ENCODE measurements around the gene PHOSPHO1. TPM values are rescaled to one million over a fixed set of nuclear protein-coding genes. Genes with fewer than 3 reads are reported as not detected.
"Not testable (repeated sequence)": the region's sequence is repeated elsewhere in the genome, so short reads cannot be mapped to it uniquely, and the experiment has no call there.

The PHOSPHO1 gene
- total and polyA plus RNA-seq, 9 donors = 0.23 to 0.92 (median 0.25) TPM; not detected in 5

DNA sequence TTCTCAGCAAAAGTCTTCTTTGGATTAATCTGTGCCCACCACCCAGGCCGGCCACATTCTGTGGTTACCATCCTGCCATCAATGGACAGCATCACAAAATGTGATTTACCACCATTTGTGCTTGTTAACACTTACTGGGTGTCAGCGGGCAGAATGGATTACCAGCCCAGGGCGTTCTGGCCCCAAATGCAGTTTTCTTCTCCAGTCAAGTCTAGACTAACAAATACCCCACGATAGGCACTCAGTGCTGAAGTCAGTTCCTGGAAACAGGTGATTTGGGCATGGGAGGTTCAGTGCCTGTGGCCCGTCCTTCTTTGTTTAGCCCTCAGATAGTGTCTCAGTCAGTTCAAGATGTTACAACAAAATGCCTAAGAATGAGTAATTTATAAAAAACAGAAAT lies 38.8 kb upstream of the PHOSPHO1 start:
- H3K36me3 ChIP-seq = no peaks in the 10 kb centered on the region
- TF ChIP-seq, protein P1, sequence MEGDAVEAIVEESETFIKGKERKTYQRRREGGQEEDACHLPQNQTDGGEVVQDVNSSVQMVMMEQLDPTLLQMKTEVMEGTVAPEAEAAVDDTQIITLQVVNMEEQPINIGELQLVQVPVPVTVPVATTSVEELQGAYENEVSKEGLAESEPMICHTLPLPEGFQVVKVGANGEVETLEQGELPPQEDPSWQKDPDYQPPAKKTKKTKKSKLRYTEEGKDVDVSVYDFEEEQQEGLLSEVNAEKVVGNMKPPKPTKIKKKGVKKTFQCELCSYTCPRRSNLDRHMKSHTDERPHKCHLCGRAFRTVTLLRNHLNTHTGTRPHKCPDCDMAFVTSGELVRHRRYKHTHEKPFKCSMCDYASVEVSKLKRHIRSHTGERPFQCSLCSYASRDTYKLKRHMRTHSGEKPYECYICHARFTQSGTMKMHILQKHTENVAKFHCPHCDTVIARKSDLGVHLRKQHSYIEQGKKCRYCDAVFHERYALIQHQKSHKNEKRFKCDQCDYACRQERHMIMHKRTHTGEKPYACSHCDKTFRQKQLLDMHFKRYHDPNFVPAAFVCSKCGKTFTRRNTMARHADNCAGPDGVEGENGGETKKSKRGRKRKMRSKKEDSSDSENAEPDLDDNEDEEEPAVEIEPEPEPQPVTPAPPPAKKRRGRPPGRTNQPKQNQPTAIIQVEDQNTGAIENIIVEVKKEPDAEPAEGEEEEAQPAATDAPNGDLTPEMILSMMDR (IDR thresholded peaks at IDR 0.05) = no peak
- TF ChIP-seq POLR2A (IDR thresholded peaks at IDR 0.05) = no peak
- no peak for TF ChIP-seq EP300 (IDR thresholded peaks at IDR 0.05)
- no peaks in the 10 kb centered on the region for H3K4me1 ChIP-seq (ENCODE audit: insufficient read depth)
- WGBS, 3 donors = 61 to 69% (median 63%) methylated on average over 5 of the region's 5 CpGs
- no peaks in the 10 kb centered on the region for H3K27me3 ChIP-seq
- H3K4me3 ChIP-seq = no peak overlapping the region
- no peak for DNase-seq
- H3K9me3 ChIP-seq = no peaks in the 10 kb centered on the region
- no peak overlapping the region for H3K27ac ChIP-seq
- intact Hi-C loops (cut with DNase I) = no loop called here

DNA sequence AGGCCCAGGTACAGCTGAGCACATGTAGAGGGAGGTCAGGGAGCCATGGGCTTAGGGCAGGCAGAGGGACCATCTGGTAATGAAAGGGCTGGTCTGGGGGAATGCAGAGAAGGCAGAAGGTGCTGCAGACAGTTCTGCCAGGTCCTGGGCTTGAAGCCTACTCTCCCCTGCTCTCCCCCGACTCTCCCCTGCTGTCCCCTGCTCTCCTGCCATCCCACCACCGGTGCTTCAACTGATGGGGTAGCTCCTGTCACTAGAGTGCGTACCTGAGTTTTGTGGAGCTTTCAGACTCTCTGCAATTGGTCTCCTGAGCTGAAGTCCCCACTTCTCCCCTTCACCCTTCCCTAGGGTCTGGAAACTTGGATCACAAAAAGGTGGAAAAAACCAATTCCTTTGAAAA lies 37.3 kb upstream of the PHOSPHO1 start:
- intact Hi-C loops (cut with DNase I) = no loop called here
- no peaks in the 10 kb centered on the region for H3K36me3 ChIP-seq

DNA sequence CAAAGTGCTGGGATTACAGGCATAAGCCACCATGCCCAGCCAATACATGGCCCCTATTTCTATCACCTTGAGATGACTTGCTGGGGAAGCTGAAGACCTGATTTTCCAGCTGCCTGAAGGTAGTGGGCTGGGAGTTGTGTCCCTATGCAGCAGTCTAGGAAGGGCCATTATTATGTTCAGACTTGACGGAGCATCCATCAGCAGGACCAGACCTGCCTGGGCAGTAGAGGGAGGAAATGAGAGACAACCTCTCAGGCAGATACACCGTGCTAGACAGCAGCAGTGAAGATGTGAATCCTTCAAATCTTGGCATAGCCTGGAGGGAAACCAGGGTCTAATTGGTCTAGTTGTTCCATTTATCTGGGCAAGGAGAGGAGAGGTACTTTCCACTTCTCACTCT lies 35.6 kb upstream of the PHOSPHO1 start:
- intact Hi-C loops (cut with DNase I) = no loop called here
- no peaks in the 10 kb centered on the region for H3K9me3 ChIP-seq
- no peaks in the 10 kb centered on the region for H3K4me1 ChIP-seq (ENCODE audit: insufficient read depth)
- 86 to 87% (median 87%) methylated on average over 2 of the region's 2 CpGs for WGBS, 3 donors
- no peaks in the 10 kb centered on the region for H3K36me3 ChIP-seq
- no peak for DNase-seq
- H3K27me3 ChIP-seq = no peaks in the 10 kb centered on the region
- TF ChIP-seq, protein P1 (IDR thresholded peaks at IDR 0.05) = no peak
- TF ChIP-seq EP300 (IDR thresholded peaks at IDR 0.05) (no peak), POLR2A (IDR thresholded peaks at IDR 0.05) (no peak)
- no peak overlapping the region for H3K4me3 ChIP-seq
- no peak overlapping the region for H3K27ac ChIP-seq

More for the DNA sequence above, 37.3 kb upstream of the PHOSPHO1 start:
- Histone ChIP-seq H3K4me3 (no peak overlapping the region), H3K4me1 (ENCODE audit: insufficient read depth) (no peaks in the 10 kb centered on the region), H3K27ac (no peak overlapping the region), H3K27me3 (no peaks in the 10 kb centered on the region), H3K9me3 (no peaks in the 10 kb centered on the region)
- 72 to 79% (median 76%) methylated on average over 3 of the region's 3 CpGs for WGBS, 3 donors
- TF ChIP-seq EP300 (IDR thresholded peaks at IDR 0.05) = no peak
- TF ChIP-seq, protein P1 (IDR thresholded peaks at IDR 0.05) = no peak
- TF ChIP-seq POLR2A (IDR thresholded peaks at IDR 0.05) = no peak
- DNase-seq = no peak

DNA sequence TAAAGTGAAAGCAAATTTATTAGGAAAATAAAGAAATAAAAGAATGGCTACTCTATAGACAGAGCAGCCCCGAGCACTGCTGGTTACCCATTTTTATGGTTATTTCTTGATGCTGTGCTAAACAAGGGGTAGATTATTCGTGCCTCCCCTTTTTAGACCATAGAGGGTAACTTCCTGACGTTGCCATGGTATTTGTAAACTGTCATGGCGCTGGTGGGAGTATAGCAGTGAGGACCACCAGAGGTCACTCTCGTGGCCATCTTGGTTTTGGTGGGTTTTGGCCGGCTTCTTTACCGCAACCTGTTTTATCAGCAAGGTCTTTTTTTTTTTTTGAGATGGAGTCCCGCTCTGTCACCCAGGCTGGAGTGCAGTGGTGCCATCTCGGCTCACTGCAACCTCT lies 31.0 kb upstream of the PHOSPHO1 start:
- intact Hi-C loops (cut with DNase I) = not testable (repeated sequence)

DNA sequence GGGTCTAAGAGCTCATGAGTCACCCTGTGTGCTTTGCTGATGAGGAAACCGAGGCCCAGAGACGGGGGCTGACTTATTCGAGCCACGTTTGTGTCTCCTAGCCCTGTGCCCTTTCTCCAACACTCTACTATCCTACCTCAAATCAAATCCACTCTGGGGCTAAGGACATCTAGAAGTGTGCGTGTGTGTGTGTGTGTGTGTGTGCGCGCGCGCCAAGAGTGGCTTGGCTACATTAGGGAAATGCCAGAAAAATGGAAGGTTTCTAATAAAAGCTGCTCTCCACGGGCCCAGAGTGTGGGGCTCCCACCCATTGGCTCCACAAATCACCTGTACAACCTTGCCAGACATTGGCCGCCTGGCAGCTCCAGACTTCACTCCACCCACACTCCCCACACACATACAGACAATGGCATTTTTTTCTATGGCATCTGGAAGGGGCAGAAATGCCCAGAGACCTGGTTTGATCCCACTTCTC lies 30.3 kb upstream of the PHOSPHO1 start:
- H3K27me3 ChIP-seq = no peaks in the 10 kb centered on the region

More for the DNA sequence above, 31.0 kb upstream of the PHOSPHO1 start:
- H3K36me3 ChIP-seq; H3K4me3 ChIP-seq; H3K4me1 ChIP-seq (ENCODE audit: insufficient read depth); H3K27me3 ChIP-seq; H3K27ac ChIP-seq; H3K9me3 ChIP-seq; DNase-seq: not testable (repeated sequence)
- 86 to 88% (median 87%) methylated on average over 9 of the region's 9 CpGs for WGBS, 3 donors

More for the DNA sequence above, 30.3 kb upstream of the PHOSPHO1 start:
- intact Hi-C loops (cut with DNase I) = no loop called here
- no peaks in the 10 kb centered on the region for H3K36me3 ChIP-seq
- H3K9me3 ChIP-seq = no peaks in the 10 kb centered on the region
- no peak overlapping the region for H3K27ac ChIP-seq
- peak overlapping the region; percentile 23 for H3K4me3 ChIP-seq
- peaks cover 1% of the 10 kb centered on the region for H3K4me1 ChIP-seq (ENCODE audit: insufficient read depth)
- peak in 2 of 5 donors; percentile 20 to 34 for DNase-seq
- no peak for TF ChIP-seq POLR2A (IDR thresholded peaks at IDR 0.05)
- no peak for TF ChIP-seq EP300 (IDR thresholded peaks at IDR 0.05)
- TF ChIP-seq, protein P1 (IDR thresholded peaks at IDR 0.05) = no peak
- WGBS, 3 donors = 55 to 63% (median 58%) methylated on average over 11 of the region's 11 CpGs

Measured in ovary (tissue), 9 donors.